ENCODE measurements around the gene TBC1D23. TPM values are rescaled to one million over a fixed set of nuclear protein-coding genes. Genes with fewer than 3 reads are reported as not detected.

The TBC1D23 gene
- polyA plus RNA-seq, 1 donor (not counting 4 experiments of a cell fraction or from before 2014, with no cell fraction given), result 42.4 TPM

DNA sequence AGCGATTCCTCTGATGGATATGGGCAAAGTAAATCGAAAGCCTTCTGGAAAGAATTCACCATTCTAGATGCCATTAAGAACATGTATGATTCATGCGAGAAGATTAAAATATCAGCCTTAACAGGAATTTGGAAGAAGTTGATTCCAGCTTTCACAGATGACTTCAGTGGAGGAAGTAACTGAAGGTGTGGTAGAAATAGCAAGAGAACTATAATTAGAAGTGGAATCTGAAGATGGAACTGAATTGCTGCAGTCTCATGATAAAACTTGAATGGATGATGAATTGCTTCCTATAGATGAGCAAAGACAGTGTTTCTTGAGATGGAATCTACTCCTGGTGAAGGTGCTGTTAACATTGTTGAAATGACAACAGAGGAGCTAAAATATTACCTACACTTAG, 30.1 kb upstream of the TBC1D23 start:
- no peaks in the 10 kb centered on the region for H3K9me1 ChIP-seq (ENCODE audit: control insufficient read depth, extremely low read depth, insufficient read depth, low read length)
- dilution Hi-C loops (cut with MboI; ENCODE audit: extremely low pct_ligation_motif_present, low sequenced_read_pairs), result no loop called here
- H3K36me3 ChIP-seq (ENCODE audit: control insufficient read depth in 2 of 2, extremely low read depth in 1 of 2, insufficient read depth in 2 of 2, low read length in 2 of 2), result no peaks in the 10 kb centered on the region
- TF ChIP-seq, protein P1, sequence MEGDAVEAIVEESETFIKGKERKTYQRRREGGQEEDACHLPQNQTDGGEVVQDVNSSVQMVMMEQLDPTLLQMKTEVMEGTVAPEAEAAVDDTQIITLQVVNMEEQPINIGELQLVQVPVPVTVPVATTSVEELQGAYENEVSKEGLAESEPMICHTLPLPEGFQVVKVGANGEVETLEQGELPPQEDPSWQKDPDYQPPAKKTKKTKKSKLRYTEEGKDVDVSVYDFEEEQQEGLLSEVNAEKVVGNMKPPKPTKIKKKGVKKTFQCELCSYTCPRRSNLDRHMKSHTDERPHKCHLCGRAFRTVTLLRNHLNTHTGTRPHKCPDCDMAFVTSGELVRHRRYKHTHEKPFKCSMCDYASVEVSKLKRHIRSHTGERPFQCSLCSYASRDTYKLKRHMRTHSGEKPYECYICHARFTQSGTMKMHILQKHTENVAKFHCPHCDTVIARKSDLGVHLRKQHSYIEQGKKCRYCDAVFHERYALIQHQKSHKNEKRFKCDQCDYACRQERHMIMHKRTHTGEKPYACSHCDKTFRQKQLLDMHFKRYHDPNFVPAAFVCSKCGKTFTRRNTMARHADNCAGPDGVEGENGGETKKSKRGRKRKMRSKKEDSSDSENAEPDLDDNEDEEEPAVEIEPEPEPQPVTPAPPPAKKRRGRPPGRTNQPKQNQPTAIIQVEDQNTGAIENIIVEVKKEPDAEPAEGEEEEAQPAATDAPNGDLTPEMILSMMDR (optimal IDR thresholded peaks at IDR 0.05 in 1 of 3, IDR thresholded peaks at IDR 0.05 in 1 of 3, conservative IDR thresholded peaks at IDR 0.05 in 1 of 3; ENCODE audit: extremely low read depth in 1 of 3, insufficient read depth in 2 of 3, low read length in 3 of 3), result no peak
- TF ChIP-seq EZH2 (IDR thresholded peaks at IDR 0.05; ENCODE audit: low read length), result no peak
- H4K20me1 ChIP-seq (ENCODE audit: control insufficient read depth, extremely low read depth, insufficient read depth, low read length), result no peaks in the 10 kb centered on the region
- H3K4me1 ChIP-seq (ENCODE audit: control insufficient read depth, extremely low read depth, insufficient read depth, low read length), result peaks cover 8% of the 10 kb centered on the region
- H3K4me2 ChIP-seq (ENCODE audit: control insufficient read depth, extremely low read depth, insufficient read depth, low read depth, low read length), result no peak overlapping the region
- no peak overlapping the region for H2AFZ ChIP-seq (ENCODE audit: control insufficient read depth, low read length)
- DNase-seq (ENCODE audit: low read depth, low spot score) (no peak), FAIRE-seq (no peak)
- no peak overlapping the region for H3K27ac ChIP-seq (ENCODE audit: control insufficient read depth, insufficient read depth, low read length)
- H3K79me2 ChIP-seq (ENCODE audit: control insufficient read depth, insufficient read depth, low read length), result no peaks in the 10 kb centered on the region
- no peaks in the 10 kb centered on the region for H3K27me3 ChIP-seq (ENCODE audit: control insufficient read depth, extremely low read depth, insufficient read depth, low read length)
- H3K9me3 ChIP-seq (ENCODE audit: control insufficient read depth, low read depth, low read length), result no peaks in the 10 kb centered on the region
- H3K4me3 ChIP-seq (ENCODE audit: control insufficient read depth in 2 of 3, extremely low read depth in 1 of 3, insufficient read depth in 2 of 3, low read depth in 1 of 3, low read length in 3 of 3), result no peak overlapping the region
- no peak overlapping the region for H3K9ac ChIP-seq (ENCODE audit: control insufficient read depth, extremely low read depth, insufficient read depth, low read length)

DNA sequence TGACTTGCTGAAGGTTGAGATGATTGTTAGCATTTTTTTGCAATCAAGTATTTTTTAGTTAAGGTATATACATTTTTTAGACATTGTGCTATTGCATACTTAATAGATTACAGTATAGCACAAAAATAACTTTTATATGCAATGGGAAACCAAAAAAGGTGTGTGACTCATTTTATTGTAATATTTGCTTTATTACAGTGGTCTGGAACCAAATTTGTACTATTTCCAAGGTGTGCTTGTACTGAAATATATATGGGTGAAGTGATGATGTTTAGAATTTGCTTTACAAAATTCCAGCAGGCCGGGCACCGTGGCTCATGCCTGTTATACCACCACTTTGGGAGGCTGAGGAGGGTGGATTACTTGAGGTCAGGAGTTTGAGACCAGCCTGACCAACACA, 29.1 kb upstream of the TBC1D23 start:
- Histone ChIP-seq H3K4me3 (ENCODE audit: control insufficient read depth in 2 of 3, extremely low read depth in 1 of 3, insufficient read depth in 2 of 3, low read depth in 1 of 3, low read length in 3 of 3) (no peak overlapping the region), H3K4me1 (ENCODE audit: control insufficient read depth, extremely low read depth, insufficient read depth, low read length) (peaks cover 8% of the 10 kb centered on the region), H3K9me3 (ENCODE audit: control insufficient read depth, low read depth, low read length) (no peaks in the 10 kb centered on the region), H3K79me2 (ENCODE audit: control insufficient read depth, insufficient read depth, low read length) (no peaks in the 10 kb centered on the region), H2AFZ (ENCODE audit: control insufficient read depth, low read length) (no peak overlapping the region), H3K36me3 (ENCODE audit: control insufficient read depth in 2 of 2, extremely low read depth in 1 of 2, insufficient read depth in 2 of 2, low read length in 2 of 2) (no peaks in the 10 kb centered on the region), H3K27ac (ENCODE audit: control insufficient read depth, insufficient read depth, low read length) (no peak overlapping the region), H3K4me2 (ENCODE audit: control insufficient read depth, extremely low read depth, insufficient read depth, low read depth, low read length) (no peak overlapping the region), H3K9ac (ENCODE audit: control insufficient read depth, extremely low read depth, insufficient read depth, low read length) (no peak overlapping the region), H3K27me3 (ENCODE audit: control insufficient read depth, extremely low read depth, insufficient read depth, low read length) (no peaks in the 10 kb centered on the region), H4K20me1 (ENCODE audit: control insufficient read depth, extremely low read depth, insufficient read depth, low read length) (no peaks in the 10 kb centered on the region), H3K9me1 (ENCODE audit: control insufficient read depth, extremely low read depth, insufficient read depth, low read length) (no peaks in the 10 kb centered on the region)
- DNase-seq (ENCODE audit: low read depth, low spot score), result no peak
- dilution Hi-C loops (cut with MboI; ENCODE audit: extremely low pct_ligation_motif_present, low sequenced_read_pairs), result no loop called here
- TF ChIP-seq, protein P1 (optimal IDR thresholded peaks at IDR 0.05 in 1 of 3, IDR thresholded peaks at IDR 0.05 in 1 of 3, conservative IDR thresholded peaks at IDR 0.05 in 1 of 3; ENCODE audit: extremely low read depth in 1 of 3, insufficient read depth in 2 of 3, low read length in 3 of 3), result no peak
- TF ChIP-seq EZH2 (IDR thresholded peaks at IDR 0.05; ENCODE audit: low read length), result no peak
- FAIRE-seq, result no peak

Data from keratinocyte (primary cell).